Lung (tissue), 12 donors: ENCODE results near the gene DNAJC21. TPM values are rescaled to one million over a fixed set of nuclear protein-coding genes. Genes with fewer than 3 reads are reported as not detected.

ENCODE experiments used
- ATAC-seq: fragments of 200-7000 bp; cut with Tn5 transposase; one replicate; pipeline ENCODE4 v1.9.1; 2020; ENCODE audit warnings: moderate number of reproducible peaks; ENCODE audit not compliant: insufficient read depth, low FRiP score
- DNase-seq, 3 donors: peaks; one replicate each; pipeline ENCODE4 v3.0.0-alpha.2; 2013 to 2017
- H3K27ac ChIP-seq, 2 donors: one replicate each; pipeline ENCODE4 v1.5.1; 2013; ENCODE audit warnings: mild to moderate bottlenecking in 2 of 2, moderate library complexity in 2 of 2, control low read depth in 1 of 2, inconsistent platforms in 1 of 2, low read depth in 1 of 2, low read length in 1 of 2
- H3K27me3 ChIP-seq, 3 donors: one replicate each; pipeline ENCODE4 v1.5.1; 2013; ENCODE audit warnings: low read length in 2 of 3; ENCODE audit not compliant: control insufficient read depth in 3 of 3, insufficient read depth in 3 of 3
- H3K36me3 ChIP-seq, 4 donors: one replicate each; pipeline ENCODE4 v1.5.1; 2013; ENCODE audit warnings: low read length in 4 of 4, mild to moderate bottlenecking in 1 of 4, moderate library complexity in 1 of 4; ENCODE audit not compliant: control insufficient read depth in 4 of 4, insufficient read depth in 4 of 4
- H3K4me1 ChIP-seq, 5 donors: one replicate each; pipeline ENCODE4 v1.5.1; 2013; ENCODE audit warnings: low read length in 5 of 5, mild to moderate bottlenecking in 2 of 5, moderate library complexity in 1 of 5; ENCODE audit not compliant: control insufficient read depth in 5 of 5, insufficient read depth in 5 of 5
- H3K4me3 ChIP-seq: one replicate; pipeline ENCODE4 v1.5.1; 2013; ENCODE audit warnings: mild to moderate bottlenecking, control low read depth, moderate library complexity
- H3K9ac ChIP-seq, 2 donors: one replicate each; pipeline ENCODE4 v1.5.1; 2013; ENCODE audit warnings: low read length in 2 of 2, control low read depth in 1 of 2; ENCODE audit not compliant: insufficient read depth in 1 of 2
- H3K9me3 ChIP-seq, 4 donors: one replicate each; pipeline ENCODE4 v1.5.1; 2013; ENCODE audit warnings: low read length in 3 of 4, mild to moderate bottlenecking in 1 of 4, moderate library complexity in 1 of 4; ENCODE audit not compliant: control insufficient read depth in 4 of 4, insufficient read depth in 3 of 4
- WGBS, 2 donors: extraction: QIAGEN DNeasy Blood & Tissue Kit; methylation state at CpG; one replicate each; pipeline ENCODE4 v1.1.7; 2013; 5-methylcytosine and 5-hydroxymethylcytosine counted together
- polyA plus RNA-seq, 2 donors: library from polyadenylated mRNA; stranded (reverse); fragments of 200-250 nt; gene quantifications; one replicate each; pipeline ENCODE4 v1.2.1, GENCODE V29; 2013
- total RNA-seq, 2 donors: library from RNA; depleted of rRNA in 1 of 2; stranded (reverse); fragments of >200 nt in 1 of 2; gene quantifications; one replicate each; pipeline ENCODE4 v1.2.1, GENCODE V29; 2014 to 2021
- TF ChIP-seq, protein P1 (sequence below): IDR thresholded peaks from 2 replicates; pipeline ENCODE4 v1.5.1; 2012; ENCODE audit warnings: mild to moderate bottlenecking; ENCODE audit errors: control extremely low read depth, extremely low read depth
- donor health status: control.
- donor health status: control.
- donor health status: Bipolar disorder and iron deficiency.
- donor health status: healthy.
- donor health status: DM: yes; HTN: yes; CAD: no.

The DNAJC21 gene
- total and polyA plus RNA-seq, 4 donors, result 23.8 to 45.6 (median 34.3) TPM

DNA sequence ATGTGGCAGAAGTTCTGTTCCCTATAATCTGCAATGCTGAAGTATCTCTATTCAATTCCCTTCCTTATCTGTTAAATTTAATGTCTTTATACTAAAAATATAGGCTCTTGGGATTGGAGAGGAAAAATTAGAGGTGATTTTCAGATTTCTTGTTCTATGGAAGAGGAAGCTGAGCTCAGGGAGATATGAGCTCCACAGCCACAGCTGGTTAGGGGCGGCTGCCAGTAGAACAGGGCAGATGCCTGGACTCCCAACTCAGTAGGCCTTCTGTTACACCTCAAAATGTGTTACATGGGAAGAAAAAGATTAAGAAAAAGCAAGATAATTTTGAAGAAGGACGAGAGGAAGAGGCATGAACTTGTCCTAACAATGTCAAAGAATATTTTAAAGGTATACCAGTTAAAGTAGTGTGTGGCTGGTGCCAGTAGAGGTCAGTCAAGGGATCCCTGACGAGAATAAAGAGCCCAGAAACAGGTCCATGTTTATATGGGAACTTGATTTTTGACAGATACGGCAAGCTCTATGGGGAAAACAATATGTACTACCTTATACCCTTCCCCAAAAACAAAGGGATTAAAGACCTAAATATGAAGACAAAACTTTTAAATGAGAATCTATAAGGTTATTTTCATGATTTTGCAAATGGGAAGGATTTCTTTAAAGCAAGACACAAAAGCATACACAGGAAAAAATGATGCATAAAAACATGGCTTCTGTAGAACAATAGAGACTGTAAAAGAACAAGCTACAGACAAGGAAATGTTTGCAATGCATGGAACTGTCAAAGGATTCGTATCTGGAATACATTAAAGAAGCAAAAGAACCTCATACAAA lies 28.7 kb downstream of the DNAJC21 start:
- Histone ChIP-seq H3K4me3 (no peak overlapping the region), H3K4me1 (no peaks in the 10 kb centered on the region), H3K27me3 (no peaks in the 10 kb centered on the region), H3K27ac (no peak overlapping the region), H3K36me3 (peaks cover 0 to 8% (median 3%) of the 10 kb centered on the region in 4 donors), H3K9me3 (no peaks in the 10 kb centered on the region), H3K9ac (no peak overlapping the region)
- TF ChIP-seq, protein P1, sequence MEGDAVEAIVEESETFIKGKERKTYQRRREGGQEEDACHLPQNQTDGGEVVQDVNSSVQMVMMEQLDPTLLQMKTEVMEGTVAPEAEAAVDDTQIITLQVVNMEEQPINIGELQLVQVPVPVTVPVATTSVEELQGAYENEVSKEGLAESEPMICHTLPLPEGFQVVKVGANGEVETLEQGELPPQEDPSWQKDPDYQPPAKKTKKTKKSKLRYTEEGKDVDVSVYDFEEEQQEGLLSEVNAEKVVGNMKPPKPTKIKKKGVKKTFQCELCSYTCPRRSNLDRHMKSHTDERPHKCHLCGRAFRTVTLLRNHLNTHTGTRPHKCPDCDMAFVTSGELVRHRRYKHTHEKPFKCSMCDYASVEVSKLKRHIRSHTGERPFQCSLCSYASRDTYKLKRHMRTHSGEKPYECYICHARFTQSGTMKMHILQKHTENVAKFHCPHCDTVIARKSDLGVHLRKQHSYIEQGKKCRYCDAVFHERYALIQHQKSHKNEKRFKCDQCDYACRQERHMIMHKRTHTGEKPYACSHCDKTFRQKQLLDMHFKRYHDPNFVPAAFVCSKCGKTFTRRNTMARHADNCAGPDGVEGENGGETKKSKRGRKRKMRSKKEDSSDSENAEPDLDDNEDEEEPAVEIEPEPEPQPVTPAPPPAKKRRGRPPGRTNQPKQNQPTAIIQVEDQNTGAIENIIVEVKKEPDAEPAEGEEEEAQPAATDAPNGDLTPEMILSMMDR, result no peak
- no peak for ATAC-seq
- WGBS, 2 donors, result 48 to 54% methylated on average over 5 of the region's 5 CpGs
- DNase-seq, result peak in 2 of 3 donors; percentile 32 to 43

DNA sequence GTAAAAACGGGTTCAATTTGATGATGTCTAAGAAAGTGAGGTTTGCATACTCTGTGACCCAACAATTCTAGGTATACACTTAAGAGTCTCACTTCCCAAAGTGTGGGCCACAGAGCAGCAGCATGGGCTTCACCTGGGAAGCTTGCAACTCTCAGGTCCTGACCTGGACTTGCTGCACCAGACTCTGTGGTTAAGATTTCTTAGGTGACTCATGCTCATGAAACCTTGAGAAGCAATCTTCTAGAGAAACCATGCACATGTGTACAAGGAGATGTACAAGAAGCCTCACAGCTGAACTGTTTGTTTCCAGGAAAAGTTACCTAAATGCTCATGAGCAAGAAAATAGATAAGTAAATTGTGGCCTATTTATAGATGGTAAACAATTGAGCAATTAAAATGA lies 30.0 kb downstream of the DNAJC21 start:
- no peak for DNase-seq
- Histone ChIP-seq H3K27ac (no peak overlapping the region), H3K4me3 (no peak overlapping the region), H3K4me1 (no peaks in the 10 kb centered on the region), H3K9me3 (no peaks in the 10 kb centered on the region), H3K27me3 (no peaks in the 10 kb centered on the region), H3K9ac (no peak overlapping the region), H3K36me3 (peaks cover 0 to 3% (median 2%) of the 10 kb centered on the region in 4 donors)
- ATAC-seq, result no peak
- TF ChIP-seq, protein P1, result no peak
- 83 to 88% methylated on average over 1 of the region's 1 CpG for WGBS, 2 donors

DNA sequence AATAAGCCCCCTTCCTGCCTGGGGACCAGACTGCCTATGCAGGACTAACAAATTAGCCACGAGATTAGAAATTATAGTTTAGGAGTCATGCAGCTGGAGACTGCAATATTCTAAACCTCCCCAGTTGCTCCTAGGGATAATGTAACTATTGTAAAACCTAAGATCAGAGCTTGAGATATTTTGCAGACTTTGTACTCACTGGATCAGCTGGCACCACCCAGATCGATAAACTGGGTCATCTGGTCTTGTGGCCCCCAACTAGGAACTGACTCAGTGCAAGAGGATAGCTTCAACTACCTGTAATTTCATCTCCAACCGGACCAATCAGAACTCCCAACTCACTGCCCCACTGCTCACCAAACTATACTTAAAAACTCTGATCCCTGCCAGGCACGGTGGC lies 38.2 kb downstream of the DNAJC21 start:
- Histone ChIP-seq H3K36me3 (peaks cover 0 to 1% (median 0%) of the 10 kb centered on the region in 4 donors), H3K4me1 (peaks cover 0 to 7% (median 0%) of the 10 kb centered on the region in 5 donors), H3K27me3 (no peaks in the 10 kb centered on the region), H3K9ac (no peak overlapping the region), H3K9me3 (peaks cover 0 to 1% (median 0%) of the 10 kb centered on the region in 4 donors), H3K27ac (no peak overlapping the region), H3K4me3 (no peak overlapping the region)
- TF ChIP-seq, protein P1, result no peak
- WGBS, 2 donors, result 95 to 98% methylated on average over 4 of the region's 4 CpGs
- ATAC-seq (no peak), DNase-seq (no peak)
